Transverse colon (tissue), 4 donors: Measurements from ENCODE around the gene SPTBN4. TPM values are rescaled to one million over a fixed set of nuclear protein-coding genes. Genes with fewer than 3 reads are reported as not detected.
"Not testable (repeated sequence)": the region's sequence is repeated elsewhere in the genome, so short reads cannot be mapped to it uniquely, and the experiment has no call there.

Source experiments
- DNase-seq: peaks from one replicate; pipeline ENCODE4 v3.0.0-alpha.2; 2019
- H3K27ac ChIP-seq, 4 donors: fragments of 200-600 bp; sonication (generic); 2 replicates each; pipeline ENCODE4 v1.5.1; 2016 to 2018; ENCODE audit warnings: inconsistent platforms in 4 of 4
- H3K27me3 ChIP-seq: fragments of 200-600 bp; sonication (generic); 2 replicates; pipeline ENCODE4 v1.5.1; 2017; ENCODE audit warnings: inconsistent platforms
- H3K36me3 ChIP-seq, 4 donors: fragments of 200-600 bp; sonication (generic); 2 replicates each; pipeline ENCODE4 v1.5.1; 2017 to 2019; ENCODE audit warnings: inconsistent platforms in 4 of 4
- H3K4me1 ChIP-seq, 4 donors: fragments of 200-600 bp; sonication (generic); 2 replicates each; pipeline ENCODE4 v1.5.1; 2017 to 2020; ENCODE audit warnings: inconsistent platforms in 4 of 4
- H3K4me3 ChIP-seq, 4 donors: fragments of 200-600 bp; sonication (generic); 1 replicate in 1 of 4; 2 replicates in 3 of 4; pipeline versions ENCODE4 v1.5.1 to v1.6.1; 2017 to 2019; ENCODE audit warnings: inconsistent platforms in 4 of 4
- H3K9me3 ChIP-seq, 2 donors: fragments of 200-600 bp; sonication (generic); 2 replicates each; pipeline ENCODE4 v1.5.1; 2017 to 2019; ENCODE audit warnings: inconsistent platforms in 2 of 2
- CTCF ChIP-seq, 5 experiments: fragments of 200-600 bp in 3 of 5; fragments of 450-650 bp in 2 of 5; sonication (generic) in 3 of 5; IDR thresholded peaks; 1 replicate in 2 of 5; 2 replicates in 3 of 5; pipeline ENCODE4 v1.5.1; 2016 to 2017; ENCODE audit warnings: antibody characterized with exemption in 5 of 5, inconsistent platforms in 3 of 5, mild to moderate bottlenecking in 2 of 5, moderate library complexity in 1 of 5
- EP300 ChIP-seq: sonication (generic); formaldehyde crosslinking; IDR thresholded peaks from one replicate; pipeline ENCODE4 v1.6.1; 2017; ENCODE audit warnings: antibody characterized with exemption, low read depth
- POLR2A ChIP-seq: fragments of 450-650 bp; IDR thresholded peaks from one replicate; pipeline ENCODE4 v1.6.1; 2016; ENCODE audit warnings: antibody characterized with exemption, mild to moderate bottlenecking, moderate library complexity
- POLR2AphosphoS5 ChIP-seq, 3 donors: sonication (generic); formaldehyde crosslinking; IDR thresholded peaks; one replicate each; pipeline ENCODE4 v1.6.1; 2016; ENCODE audit warnings: antibody characterized with exemption in 3 of 3
- WGBS, 2 donors: methylation state at CpG; one replicate each; pipeline ENCODE4 v1.1.5; 2018; ENCODE audit warnings: low coverage in 1 of 2; 5-methylcytosine and 5-hydroxymethylcytosine counted together
- in situ Hi-C, 4 donors: fragments of 200-750 bp; cut with MboI; loops; one replicate each; pipeline versions ENCODE4 v1.15.0 to v1.15.1; 2017; ENCODE audit warnings: low sequenced_read_pairs in 3 of 4, low pct_ligation_motif_present in 1 of 4, low pct_unique_long_range_greater_than_20kb in 1 of 4
- intact Hi-C: fragments of 100-400 bp; cut with DNase I; formaldehyde crosslinking; loops from one replicate; pipeline ENCODE4 v1.15.1; 2023; ENCODE audit warnings: low total_unique reads
- total RNA-seq, 4 donors: library from RNA; depleted of rRNA; stranded (reverse); fragments of >200 nt; gene quantifications; one replicate each; pipeline ENCODE4 v1.1.0, GENCODE V29; 2016

Gene SPTBN4
- total RNA-seq, 4 donors from 2014 or later = under 0.01 to 1.5 (median 0.99) TPM

GRCh38 chr19:40472516-40472915 is 5.7 kb downstream of the SPTBN4 start:
- peaks cover 6% of the 10 kb centered on the region for H3K27me3 ChIP-seq
- H3K4me1 ChIP-seq = peaks cover 0 to 2% (median under 1%) of the 10 kb centered on the region in 4 donors
- no peak for DNase-seq
- WGBS, 2 donors = 95 to 98% methylated on average over 11 to 13 of the region's 13 CpGs
- no peak overlapping the region for H3K4me3 ChIP-seq
- H3K27ac ChIP-seq = no peak overlapping the region
- H3K36me3 ChIP-seq = no peaks in the 10 kb centered on the region
- intact Hi-C loops = no loop called here
- no peaks in the 10 kb centered on the region for H3K9me3 ChIP-seq
- in situ Hi-C loops = no loop called here
- TF ChIP-seq CTCF (IDR thresholded peaks at IDR 0.05) (no peak), POLR2A (no peak), EP300 (no peak), POLR2AphosphoS5 (IDR thresholded peaks at IDR 0.05) (no peak)

GRCh38 chr19:40474737-40475136 is 7.9 kb downstream of the SPTBN4 start:
- intact Hi-C loops = no loop called here
- Histone ChIP-seq H3K4me3 (no peak overlapping the region), H3K4me1 (no peaks in the 10 kb centered on the region), H3K36me3 (no peaks in the 10 kb centered on the region), H3K27ac (no peak overlapping the region), H3K27me3 (no peaks in the 10 kb centered on the region), H3K9me3 (no peaks in the 10 kb centered on the region)
- 88 to 94% methylated on average over 4 of the region's 4 CpGs for WGBS, 2 donors
- in situ Hi-C loops = no loop called here
- no peak for DNase-seq
- TF ChIP-seq EP300 = no peak
- no peak for TF ChIP-seq POLR2A
- no peak for TF ChIP-seq CTCF (IDR thresholded peaks at IDR 0.05)
- TF ChIP-seq POLR2AphosphoS5 (IDR thresholded peaks at IDR 0.05) = no peak

- H3K36me3 ChIP-seq, H3K4me1 ChIP-seq, H3K4me3 ChIP-seq, H3K27me3 ChIP-seq, DNase-seq, in situ Hi-C loops, H3K9me3 ChIP-seq, intact Hi-C loops, H3K27ac ChIP-seq: not testable (repeated sequence)
- 92% methylated on average over 15 of the region's 15 CpGs; no CpG with 5 or more reads in 1 of the 2 donors for WGBS, 2 donors
Observed at GRCh38 chr19:40475878-40476644, 9.3 kb downstream of the SPTBN4 start.

GRCh38 chr19:40486017-40486416 is 19.2 kb downstream of the SPTBN4 start:
- no peak for DNase-seq
- 87% methylated on average over 3 of the region's 3 CpGs; no CpG with 5 or more reads in 1 of the 2 donors for WGBS, 2 donors
- no peaks in the 10 kb centered on the region for H3K9me3 ChIP-seq
- intact Hi-C loops (no loop called here), in situ Hi-C loops (no loop called here)
- H3K27ac ChIP-seq = no peak overlapping the region
- H3K4me1 ChIP-seq = peaks cover 0 to 5% (median 2%) of the 10 kb centered on the region in 4 donors
- peaks cover 19% of the 10 kb centered on the region for H3K27me3 ChIP-seq
- TF ChIP-seq EP300 = no peak
- H3K36me3 ChIP-seq = no peaks in the 10 kb centered on the region
- no peak overlapping the region for H3K4me3 ChIP-seq

- Histone ChIP-seq H3K27ac (no peak overlapping the region), H3K9me3 (no peaks in the 10 kb centered on the region), H3K36me3 (no peaks in the 10 kb centered on the region), H3K4me1 (peaks cover 0 to 5% (median 2%) of the 10 kb centered on the region in 4 donors), H3K27me3 (peaks cover 10% of the 10 kb centered on the region), H3K4me3 (no peak overlapping the region)
- no peak for DNase-seq
- intact Hi-C loops = no loop called here
- WGBS, 2 donors = 60 to 74% methylated on average over 2 to 25 of the region's 25 CpGs
- TF ChIP-seq EP300 (no peak), CTCF (IDR thresholded peaks at IDR 0.05) (no peak), POLR2AphosphoS5 (IDR thresholded peaks at IDR 0.05) (no peak), POLR2A (no peak)
- in situ Hi-C loops = no loop called here
Observed at GRCh38 chr19:40489882-40490230, 23.1 kb downstream of the SPTBN4 start.
